ENCODE results near the gene MTURN.
A peak's percentile ranks its signal among the peaks of the same experiment; 100 is the strongest.
"Not testable (repeated sequence)": the region's sequence is repeated elsewhere in the genome, so short reads cannot be mapped to it uniquely, and the experiment has no call there.

The MTURN gene

GRCh38 chr7:30134611-30135300, at the start of gene MTURN:
Gene MTURN, plus strand, starts transcription at chr7:30134986. Its CDS starts 151 bp downstream, at chr7:30135137.
- DNase-seq, result peak; percentile 26 to 94 (median 81)

- DNase-seq, result no peak
Measured at GRCh38 chr7:30086529-30086928, 48.3 kb upstream of the MTURN start.

- no peak for DNase-seq
Measured at GRCh38 chr7:30087371-30087770, 47.4 kb upstream of the MTURN start.

GRCh38 chr7:30088362-30088761, 46.4 kb upstream of the MTURN start:
- DNase-seq, result no peak

- no peak for DNase-seq
Measured at GRCh38 chr7:30090111-30090510, 44.7 kb upstream of the MTURN start.

GRCh38 chr7:30091491-30091912, 43.3 kb upstream of the MTURN start:
- peak in 1 of 51 donors; percentile 24 for DNase-seq

GRCh38 chr7:30091987-30092386, 42.8 kb upstream of the MTURN start:
- DNase-seq, result no peak

GRCh38 chr7:30093420-30093952, 41.3 kb upstream of the MTURN start:
- no peak for DNase-seq

GRCh38 chr7:30098599-30098998, 36.2 kb upstream of the MTURN start:
- not testable (repeated sequence) for DNase-seq

- no peak for DNase-seq
Measured at GRCh38 chr7:30102281-30102680, 32.5 kb upstream of the MTURN start.

- no peak for DNase-seq
Measured at GRCh38 chr7:30104157-30104556, 30.6 kb upstream of the MTURN start.

- no peak for DNase-seq
Measured at GRCh38 chr7:30112103-30112713, 22.6 kb upstream of the MTURN start.

GRCh38 chr7:30113144-30113543, 21.6 kb upstream of the MTURN start:
- DNase-seq, result no peak

GRCh38 chr7:30114536-30115238, 20.1 kb upstream of the MTURN start:
- peak in 1 of 51 donors; percentile 7 for DNase-seq

- DNase-seq, result no peak
Measured at GRCh38 chr7:30115709-30116297, 19.0 kb upstream of the MTURN start.

GRCh38 chr7:30116771-30117170, 18.0 kb upstream of the MTURN start:
- DNase-seq, result peak in 1 of 51 donors; percentile 6

GRCh38 chr7:30117896-30118295, 16.9 kb upstream of the MTURN start:
- DNase-seq, result no peak

GRCh38 chr7:30119890-30120577, 14.8 kb upstream of the MTURN start:
- no peak for DNase-seq

GRCh38 chr7:30133736-30134610, 813 bp upstream of the MTURN start:
- DNase-seq, result no peak

All from hypothalamus (tissue), 51 donors.